ENCODE data around the gene FMN1. TPM values are rescaled to one million over a fixed set of nuclear protein-coding genes. Genes with fewer than 3 reads are reported as not detected.

Gene FMN1
- total and polyA plus RNA-seq, 2 of the 8 experiments (the other 6 are each of a cell fraction or from before 2014, with no cell fraction given), result 0.27 to 3.7 TPM

DNA sequence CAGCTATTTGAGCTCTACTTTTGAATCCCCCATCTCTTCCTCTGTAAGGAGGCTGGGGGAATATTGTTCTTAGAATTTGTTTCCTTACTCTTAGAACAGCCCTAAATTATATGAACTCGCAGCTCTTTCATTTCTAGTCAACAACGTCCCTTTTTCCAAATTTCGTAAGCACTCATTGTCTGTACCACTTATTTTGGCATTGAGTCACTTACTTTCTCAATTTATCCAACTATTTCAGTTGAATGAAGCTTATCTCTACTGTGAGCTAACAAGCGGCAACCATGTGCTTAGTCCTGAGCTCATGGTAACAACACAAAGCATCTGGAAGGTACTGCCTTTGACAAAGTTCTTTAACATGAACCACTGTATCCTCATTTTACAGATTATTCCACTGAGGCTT is 285.6 kb downstream of the FMN1 start:
- DNase-seq (ENCODE audit: low read depth in 1 of 2, low spot score in 2 of 2), result no peak
- Histone ChIP-seq H3K23ac (ENCODE audit: insufficient read length) (no peak overlapping the region), H3K18ac (ENCODE audit: extremely low read depth, low read length) (no peak overlapping the region), H3K4ac (replicated peaks; ENCODE audit: insufficient read length, low read depth, low read length) (no peak overlapping the region), H3K4me1 (replicated peaks in 1 of 4; ENCODE audit: control insufficient read depth in 3 of 4, insufficient read depth in 4 of 4, low read length in 3 of 4) (peaks cover 0 to 4% (median 0%) of the 10 kb centered on the region in 4 experiments; a peak in 2 of 7 replicates), H3K9me3 (ENCODE audit: insufficient read depth in 2 of 2, low read depth in 1 of 2, low read length in 1 of 2) (no peaks in the 10 kb centered on the region), H3K79me1 (ENCODE audit: low read depth, low read length) (no peaks in the 10 kb centered on the region), H4K5ac (ENCODE audit: insufficient read length, low read depth, low read length) (no peak overlapping the region), H2BK120ac (replicated peaks; ENCODE audit: low read depth, low read length) (no peak overlapping the region), H3K56ac (replicated peaks; ENCODE audit: insufficient read length, low read depth, low read length) (no peak overlapping the region), H2BK20ac (ENCODE audit: low read length) (no peak overlapping the region; the same call in 1 of the 2 replicates), H2BK15ac (ENCODE audit: low read length) (no peak overlapping the region), H2BK12ac (ENCODE audit: low read depth, low read length) (no peak overlapping the region), H4K91ac (replicated peaks; ENCODE audit: insufficient read length, low read length) (no peak overlapping the region), H3K9ac (replicated peaks in 1 of 4; ENCODE audit: extremely low read depth in 1 of 4, low read depth in 3 of 4, low read length in 3 of 4) (no peak overlapping the region), H3K14ac (ENCODE audit: insufficient read length) (no peak overlapping the region), H4K20me1 (replicated peaks in 1 of 2; ENCODE audit: control insufficient read depth in 1 of 2, insufficient read depth in 2 of 2, low read length in 2 of 2) (no peaks in the 10 kb centered on the region), H3K36me3 (ENCODE audit: control insufficient read depth in 2 of 4, insufficient read depth in 4 of 4, low read length in 3 of 4) (no peaks in the 10 kb centered on the region), H3K4me2 (ENCODE audit: insufficient read depth in 1 of 2, low read depth in 2 of 2, low read length in 2 of 2) (no peak overlapping the region), H3K79me2 (ENCODE audit: control insufficient read depth in 1 of 2, insufficient read depth in 2 of 2, low read length in 2 of 2) (no peaks in the 10 kb centered on the region), H2BK5ac (ENCODE audit: low read depth, low read length) (no peak overlapping the region), H2AFZ (ENCODE audit: low read length) (no peak overlapping the region), H3K27ac (ENCODE audit: low read depth, low read length) (no peak overlapping the region), H3K27me3 (replicated peaks in 1 of 4; ENCODE audit: control insufficient read depth in 3 of 4, extremely low read depth in 1 of 4, insufficient read depth in 3 of 4, low read length in 3 of 4) (no peaks in the 10 kb centered on the region), H3K23me2 (ENCODE audit: low read depth, low read length) (no peaks in the 10 kb centered on the region), H2AK5ac (ENCODE audit: low read depth, low read length) (no peak overlapping the region), H4K8ac (ENCODE audit: extremely low read depth, insufficient read depth, low read length) (no peak overlapping the region), H3K4me3 (ENCODE audit: extremely low read depth in 1 of 4, insufficient read depth in 2 of 4, low read depth in 3 of 4, low read length in 4 of 4) (no peak overlapping the region)
- POLR2A ChIA-PET (ENCODE audit: partially characterized antibody), result no interaction called here
- TF ChIP-seq, protein P1, sequence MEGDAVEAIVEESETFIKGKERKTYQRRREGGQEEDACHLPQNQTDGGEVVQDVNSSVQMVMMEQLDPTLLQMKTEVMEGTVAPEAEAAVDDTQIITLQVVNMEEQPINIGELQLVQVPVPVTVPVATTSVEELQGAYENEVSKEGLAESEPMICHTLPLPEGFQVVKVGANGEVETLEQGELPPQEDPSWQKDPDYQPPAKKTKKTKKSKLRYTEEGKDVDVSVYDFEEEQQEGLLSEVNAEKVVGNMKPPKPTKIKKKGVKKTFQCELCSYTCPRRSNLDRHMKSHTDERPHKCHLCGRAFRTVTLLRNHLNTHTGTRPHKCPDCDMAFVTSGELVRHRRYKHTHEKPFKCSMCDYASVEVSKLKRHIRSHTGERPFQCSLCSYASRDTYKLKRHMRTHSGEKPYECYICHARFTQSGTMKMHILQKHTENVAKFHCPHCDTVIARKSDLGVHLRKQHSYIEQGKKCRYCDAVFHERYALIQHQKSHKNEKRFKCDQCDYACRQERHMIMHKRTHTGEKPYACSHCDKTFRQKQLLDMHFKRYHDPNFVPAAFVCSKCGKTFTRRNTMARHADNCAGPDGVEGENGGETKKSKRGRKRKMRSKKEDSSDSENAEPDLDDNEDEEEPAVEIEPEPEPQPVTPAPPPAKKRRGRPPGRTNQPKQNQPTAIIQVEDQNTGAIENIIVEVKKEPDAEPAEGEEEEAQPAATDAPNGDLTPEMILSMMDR (IDR thresholded peaks at IDR 0.05; ENCODE audit: control extremely low read depth in 1 of 3, insufficient read depth in 1 of 3, low read depth in 1 of 3, low read length in 3 of 3), result no peak
- TF ChIP-seq PHF8 (conservative IDR thresholded peaks at IDR 0.05; ENCODE audit: low read depth, low read length) (no peak), CHD1 (IDR thresholded peaks at IDR 0.05; ENCODE audit: low read depth, low read length) (no peak), ASH2L (IDR thresholded peaks at IDR 0.05; ENCODE audit: low read length) (no peak)
- WGBS, 2 experiments (ENCODE audit: extremely low coverage in 1 of 2, insufficient coverage in 1 of 2, insufficient read length in 1 of 2, insufficient replicate concordance in 2 of 2, low coverage in 1 of 2, low lambda C conversion rate in 2 of 2, missing lambda C conversion rate in 1 of 2), result 94% methylated on average over 4 of the region's 4 CpGs; no CpG with 5 or more reads in 1 of the 2 experiments
- no peak for FAIRE-seq
- CTCF ChIA-PET (ENCODE audit: partially characterized antibody), result interaction anchor here (0.7 to 3.3 kb wide), 12 partner anchors 10 to 260 kb away, joined by 3 to 14 read pairs (median 4); no protein-coding TSS in a partner anchor
